ENCODE results near the gene MAP6.

MAP6 gene

GRCh38 chr11:75665990-75666389, 2.8 kb downstream of the MAP6 start:
- no peak for DNase-seq (ENCODE audit: low spot score)

DNA sequence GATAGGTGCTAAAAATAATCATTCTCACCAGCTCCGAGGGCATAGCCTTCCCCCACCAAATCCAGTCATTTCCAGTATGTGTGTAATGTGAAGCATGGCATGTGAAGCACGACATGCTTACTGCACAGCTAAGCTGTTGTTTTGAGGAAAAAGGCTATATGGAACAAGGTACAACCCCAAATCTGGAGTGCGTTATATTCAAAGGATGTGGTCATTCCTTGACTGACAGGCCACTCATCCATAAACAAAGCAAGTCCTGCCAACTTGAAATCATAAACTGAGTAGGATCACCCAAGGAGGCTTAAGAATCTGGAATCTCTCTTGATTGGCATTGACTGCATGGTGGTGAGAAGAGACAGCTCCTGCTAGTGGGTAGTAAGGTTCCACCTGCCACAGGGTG, 3.7 kb downstream of the MAP6 start:
- DNase-seq (ENCODE audit: low spot score): no peak

DNA sequence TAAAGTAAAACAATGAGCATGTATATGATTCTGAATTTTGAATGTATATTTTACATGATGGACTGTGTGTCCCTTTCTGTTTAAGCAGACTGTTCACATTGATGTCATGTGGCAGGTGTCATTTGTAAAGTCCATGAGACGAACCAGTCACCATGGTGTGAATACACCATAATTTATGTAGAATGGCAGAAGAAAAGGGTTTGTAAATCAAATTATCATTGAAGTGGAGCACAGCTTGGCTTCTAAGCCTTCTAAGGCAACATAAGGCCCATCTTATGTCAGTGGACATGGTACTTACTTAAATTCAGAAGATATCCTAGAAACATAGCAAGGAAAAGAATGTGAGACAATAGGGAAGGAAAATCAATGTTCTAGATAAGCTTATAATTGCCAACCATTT, 4.4 kb downstream of the MAP6 start:
- DNase-seq (ENCODE audit: low spot score): no peak

- DNase-seq (ENCODE audit: low spot score): no peak
Observed at GRCh38 chr11:75663808-75664207, 5.0 kb downstream of the MAP6 start.

- no peak for DNase-seq (ENCODE audit: low spot score)
Observed at GRCh38 chr11:75659836-75660235, 9.0 kb downstream of the MAP6 start.

DNA sequence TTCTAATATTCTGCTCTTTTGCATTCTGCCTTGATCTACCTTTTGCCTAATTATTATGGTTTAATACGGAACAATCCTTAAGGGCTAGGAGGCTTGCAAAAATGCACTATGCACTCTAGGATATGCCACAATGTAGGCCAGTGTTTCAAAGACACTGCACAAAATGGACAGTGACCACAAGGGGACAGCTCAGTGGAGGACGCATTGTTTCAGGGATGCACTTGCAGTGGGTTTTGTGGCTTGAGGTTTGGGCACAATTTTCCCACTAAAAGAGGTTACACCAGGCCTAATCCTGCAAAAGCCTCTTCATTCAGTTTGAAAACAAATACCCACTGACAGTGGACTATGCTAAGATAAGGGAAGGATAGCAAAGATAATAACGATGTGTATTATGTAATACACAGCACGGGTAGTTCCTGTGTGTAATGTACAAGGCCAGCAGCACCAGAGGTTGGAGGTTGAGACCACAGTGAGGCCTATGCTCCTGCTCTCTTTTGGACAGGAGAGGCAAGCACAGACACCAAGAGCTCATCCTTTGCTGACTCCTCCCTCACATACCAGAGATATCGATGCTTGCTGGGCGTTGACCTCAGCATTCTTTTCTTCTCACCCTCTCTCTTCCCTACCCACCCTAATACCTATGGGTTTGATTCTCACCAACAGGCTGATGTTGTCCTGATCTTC, 12.7 kb downstream of the MAP6 start:
- DNase-seq (ENCODE audit: low spot score): peak; percentile 43

GRCh38 chr11:75655605-75656004, 13.2 kb downstream of the MAP6 start:
- DNase-seq (ENCODE audit: low spot score): peak; percentile 56

DNA sequence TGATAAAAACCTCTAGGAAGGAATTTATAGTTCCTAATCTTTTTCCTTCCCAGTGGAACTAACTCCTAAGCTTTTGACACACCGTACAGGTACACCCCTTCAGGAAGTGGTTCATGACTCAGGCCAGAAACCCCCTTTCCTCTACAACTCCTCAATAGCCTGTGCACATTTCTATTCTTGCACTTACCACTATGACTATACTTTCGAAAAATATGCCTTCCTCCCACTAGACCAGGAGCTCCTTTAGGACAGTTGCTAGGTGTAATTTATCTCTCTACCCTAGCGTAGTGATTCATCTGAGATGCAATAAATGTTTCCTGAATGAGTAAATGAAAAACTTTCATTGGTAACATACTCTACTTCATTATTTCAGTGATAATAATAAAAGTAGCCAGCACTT, 14.5 kb downstream of the MAP6 start:
- DNase-seq (ENCODE audit: low spot score): peak; percentile 50

DNA sequence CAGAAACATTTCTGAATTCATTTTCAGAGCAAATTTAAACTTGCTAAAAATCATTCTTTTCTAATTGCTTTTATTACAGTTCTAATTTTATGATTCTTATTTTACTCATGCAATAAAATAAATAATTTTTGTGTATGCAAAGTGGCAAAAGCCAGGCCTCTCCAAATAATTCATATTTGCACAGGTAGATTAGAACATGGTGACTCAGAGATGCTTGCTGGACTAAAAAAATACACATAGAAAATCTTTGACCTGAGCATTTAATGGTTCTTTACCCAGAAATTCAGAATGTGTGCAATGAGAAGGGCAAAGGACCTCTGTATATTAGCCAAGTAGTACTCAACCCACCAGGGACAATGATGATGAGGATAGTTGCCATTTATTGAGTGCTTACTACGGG, 15.3 kb downstream of the MAP6 start:
- DNase-seq (ENCODE audit: low spot score): no peak

GRCh38 chr11:75652936-75653335, 15.9 kb downstream of the MAP6 start:
- no peak for DNase-seq (ENCODE audit: low spot score)

DNA sequence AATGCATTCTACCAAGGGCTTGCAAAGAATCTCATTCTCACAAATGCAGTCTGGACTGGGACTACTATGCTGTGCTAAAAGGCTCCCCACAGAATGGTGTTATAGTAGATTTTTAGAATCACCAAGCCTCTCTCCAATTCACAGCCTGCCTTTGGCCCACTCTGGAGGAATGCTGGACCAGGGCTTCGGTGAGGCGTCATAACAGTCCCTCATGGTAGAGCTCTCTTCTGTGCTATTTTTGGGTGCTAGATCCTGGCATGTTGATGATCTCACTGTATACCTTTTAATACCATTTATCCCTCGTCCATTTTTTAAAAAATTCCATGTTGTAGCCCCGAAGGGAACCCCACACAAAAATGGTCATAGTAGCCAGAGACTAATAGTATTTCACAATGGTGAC, 17.6 kb downstream of the MAP6 start:
- DNase-seq (ENCODE audit: low spot score): no peak

GRCh38 chr11:75650167-75650723, 18.6 kb downstream of the MAP6 start:
- DNase-seq (ENCODE audit: low spot score): no peak

DNA sequence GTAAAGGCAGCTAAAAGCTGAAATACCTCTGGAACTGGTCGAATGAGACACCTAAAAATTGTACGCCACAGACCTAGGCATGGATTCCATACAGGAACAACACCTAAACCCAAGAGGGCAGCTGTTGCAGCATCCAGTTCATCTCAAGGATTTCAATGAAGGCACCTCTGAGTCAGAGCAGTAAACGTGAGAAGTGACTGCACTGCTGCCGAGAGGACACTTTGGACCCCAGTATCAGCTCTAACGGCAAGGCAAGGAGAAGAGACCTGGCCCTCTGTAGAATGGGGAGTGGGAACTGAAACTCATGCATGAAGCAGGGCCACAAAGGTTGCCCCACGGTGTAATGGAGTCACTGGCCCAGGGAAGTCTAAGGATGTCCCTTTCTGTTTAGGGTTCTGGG, 23.9 kb downstream of the MAP6 start:
- DNase-seq (ENCODE audit: low spot score): no peak

DNA sequence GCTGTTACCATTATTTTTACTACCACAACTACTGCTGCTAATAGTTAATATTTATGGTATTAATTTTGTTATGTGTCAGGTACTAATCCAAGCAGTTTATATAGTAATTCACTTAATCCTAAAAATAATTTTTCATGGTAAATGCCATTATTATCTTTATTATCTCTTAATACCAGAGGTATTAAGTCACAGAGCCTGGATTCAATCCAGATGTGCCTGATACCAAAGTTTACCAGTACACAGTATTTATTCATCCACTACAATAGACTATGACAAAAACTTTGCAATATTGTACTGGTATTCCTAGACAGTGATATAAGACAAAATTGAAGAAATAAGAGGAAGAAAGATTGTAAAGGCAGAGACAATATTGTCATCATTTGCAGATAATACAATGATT, 24.5 kb downstream of the MAP6 start:
- DNase-seq (ENCODE audit: low spot score): no peak

GRCh38 chr11:75642402-75643113, 26.3 kb downstream of the MAP6 start:
- no peak for DNase-seq (ENCODE audit: low spot score)

GRCh38 chr11:75639762-75640181, 29.1 kb downstream of the MAP6 start:
- peak; percentile 58 for DNase-seq (ENCODE audit: low spot score)

- no peak for DNase-seq (ENCODE audit: low spot score)
Observed at GRCh38 chr11:75637998-75638397, 30.8 kb downstream of the MAP6 start.

DNA sequence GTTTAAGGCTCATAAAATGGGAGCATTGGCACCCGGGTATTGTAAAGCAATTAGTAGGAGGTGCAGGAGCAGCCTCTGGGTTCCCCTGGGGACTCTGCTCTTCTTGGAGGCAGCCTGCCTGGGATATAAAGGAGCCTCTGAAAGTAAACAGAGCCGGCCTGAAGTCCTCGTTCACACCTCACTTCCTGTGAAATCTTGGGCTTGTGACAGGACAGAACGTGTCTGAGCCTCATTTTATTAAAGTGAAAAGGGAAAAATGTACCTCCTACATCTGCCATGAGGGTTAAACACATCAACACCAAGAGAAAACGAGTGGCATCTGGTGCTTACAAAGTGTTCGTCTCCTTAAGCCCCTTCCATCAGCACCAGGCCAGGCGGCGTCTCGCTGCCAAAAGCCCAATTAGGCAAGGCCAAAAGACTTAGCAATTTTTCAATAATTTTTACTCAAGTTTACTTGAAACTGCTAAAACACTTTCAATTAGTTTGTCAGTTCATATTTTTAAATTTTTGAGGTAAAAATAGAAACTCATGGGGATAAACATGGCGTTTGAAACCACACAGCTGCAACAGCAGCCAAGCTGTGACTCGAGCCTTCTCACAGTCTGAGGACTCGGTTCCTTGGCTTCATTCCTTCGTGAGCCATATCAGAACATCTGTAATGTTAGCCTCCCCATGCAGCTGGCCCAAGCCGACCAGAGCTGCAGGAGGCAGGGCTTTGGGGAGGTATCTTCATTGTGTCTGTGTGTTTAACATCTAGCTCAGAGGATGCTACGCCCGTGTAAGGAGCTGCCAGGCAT, 33.6 kb downstream of the MAP6 start:
- DNase-seq (ENCODE audit: low spot score): peak; percentile 79

GRCh38 chr11:75633409-75634066, 35.3 kb downstream of the MAP6 start:
- DNase-seq (ENCODE audit: low spot score): no peak

DNA sequence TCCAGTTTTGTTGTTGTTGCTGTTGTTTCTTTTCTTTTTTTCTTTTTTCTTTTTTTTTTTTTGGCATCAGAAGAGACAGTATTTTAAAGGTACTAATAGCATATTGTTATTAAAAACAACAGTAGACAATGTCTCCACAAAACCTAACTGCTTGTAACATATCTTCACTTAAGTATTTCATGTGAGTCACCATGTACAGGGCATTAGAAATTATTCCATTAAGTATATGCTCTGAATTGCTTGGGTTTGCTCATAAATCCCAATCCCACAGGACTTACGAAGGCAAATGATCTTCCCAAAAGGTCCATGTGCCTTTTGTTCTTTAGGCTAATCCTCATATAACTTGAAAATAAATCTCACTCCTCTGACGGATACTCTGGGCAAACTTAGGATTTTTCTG, 35.9 kb downstream of the MAP6 start:
- DNase-seq (ENCODE audit: low spot score): no peak

DNA sequence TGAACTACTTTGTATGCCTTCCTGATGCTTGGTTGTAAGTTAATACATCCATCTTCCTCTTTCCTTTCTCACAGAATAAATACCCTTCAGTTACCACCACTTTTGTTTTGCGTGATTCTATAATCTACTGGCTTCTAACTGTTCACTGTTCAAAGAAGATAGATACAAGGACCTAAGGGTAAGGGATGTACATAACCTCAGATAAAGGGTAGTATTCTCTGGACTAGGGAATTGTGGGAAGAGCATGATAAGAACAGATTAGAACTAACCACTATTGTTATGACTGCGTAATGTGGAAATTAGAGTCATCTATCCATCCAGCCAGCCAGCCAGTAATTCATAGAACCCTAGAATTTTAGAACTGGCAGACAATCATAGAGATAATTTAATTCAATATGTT, 36.4 kb downstream of the MAP6 start:
- no peak for DNase-seq (ENCODE audit: low spot score)

GRCh38 chr11:75631086-75631730, 37.6 kb downstream of the MAP6 start:
- DNase-seq (ENCODE audit: low spot score): no peak
